NCI-H446 treated with DMSO at 0.1 percent for 48 hours (cell line): ENCODE results near the gene ROBO2.
"Not testable (repeated sequence)": the region's sequence is repeated elsewhere in the genome, so short reads cannot be mapped to it uniquely, and the experiment has no call there.

Experiments
- DNase-seq: peaks from one replicate; lab custom pipeline; 2025; lab: John Stamatoyannopoulos, UW

ROBO2 gene

GRCh38 chr3:77338195-77338594 is 298.3 kb downstream of the ROBO2 start:
- DNase-seq, result no peak

GRCh38 chr3:77342027-77342426 is 302.1 kb downstream of the ROBO2 start:
- no peak for DNase-seq

GRCh38 chr3:77342688-77343087 is 302.8 kb downstream of the ROBO2 start:
- no peak for DNase-seq

- DNase-seq, result no peak
These were observed 305.1 kb downstream of the ROBO2 start for GRCh38 chr3:77345009-77345408.

GRCh38 chr3:77348244-77348855 is 308.5 kb downstream of the ROBO2 start:
- no peak for DNase-seq

- no peak for DNase-seq
These were observed 315.1 kb downstream of the ROBO2 start for GRCh38 chr3:77354958-77355357.

- DNase-seq, result no peak
These were observed 323.0 kb downstream of the ROBO2 start for GRCh38 chr3:77362936-77363335.

- DNase-seq, result no peak
These were observed 325.3 kb downstream of the ROBO2 start for GRCh38 chr3:77365152-77365551.

- DNase-seq, result peak; percentile 71
These were observed 330.5 kb downstream of the ROBO2 start for GRCh38 chr3:77370413-77370812.

- DNase-seq, result no peak
These were observed 332.1 kb downstream of the ROBO2 start for GRCh38 chr3:77372018-77372417.

GRCh38 chr3:77372634-77373346 is 332.9 kb downstream of the ROBO2 start:
- no peak for DNase-seq

- no peak for DNase-seq
These were observed 333.7 kb downstream of the ROBO2 start for GRCh38 chr3:77373619-77374018.

- no peak for DNase-seq
These were observed 336.6 kb downstream of the ROBO2 start for GRCh38 chr3:77376511-77376910.

GRCh38 chr3:77377717-77378116 is 337.8 kb downstream of the ROBO2 start:
- DNase-seq, result no peak

- DNase-seq, result no peak
These were observed 340.2 kb downstream of the ROBO2 start for GRCh38 chr3:77380136-77380535.

- no peak for DNase-seq
These were observed 341.5 kb downstream of the ROBO2 start for GRCh38 chr3:77381431-77381830.

- no peak for DNase-seq
These were observed 352.3 kb downstream of the ROBO2 start for GRCh38 chr3:77392181-77392580.

GRCh38 chr3:77394046-77394445 is 354.1 kb downstream of the ROBO2 start:
- no peak for DNase-seq

GRCh38 chr3:77404871-77405270 is 365.0 kb downstream of the ROBO2 start:
- no peak for DNase-seq

GRCh38 chr3:77407441-77407840 is 367.5 kb downstream of the ROBO2 start:
- peak; percentile 76 for DNase-seq

GRCh38 chr3:77410334-77410733 is 370.4 kb downstream of the ROBO2 start:
- DNase-seq, result not testable (repeated sequence)

- no peak for DNase-seq
These were observed 371.4 kb downstream of the ROBO2 start for GRCh38 chr3:77411334-77411733.

GRCh38 chr3:77412021-77412438 is 372.1 kb downstream of the ROBO2 start:
- DNase-seq, result peak; percentile 9

- no peak for DNase-seq
These were observed 372.7 kb downstream of the ROBO2 start for GRCh38 chr3:77412584-77412983.
